IMR-90 (cell line): ENCODE measurements around the gene URM1. TPM values are rescaled to one million over a fixed set of nuclear protein-coding genes. Genes with fewer than 3 reads are reported as not detected.

Source experiments
- ATAC-seq: fragments of 200-7000 bp; cut with Tn5 transposase; 2 replicates; pipeline ENCODE4 v1.9.1; 2020; ENCODE audit warnings: low read depth, mild to moderate bottlenecking, moderate library complexity
- BruUV-seq: library from RNA; stranded (reverse); fragments of 400-500 nt; replicated peaks from 2 replicates; lab custom pipeline; 2021; lab: Mats Ljungman, UMichigan
- CTCF ChIA-PET: fragments of 300-600 bp; formaldehyde crosslinking; extraction: SDS; loops from one replicate; lab custom pipeline; 2021; ENCODE audit warnings: antibody characterized with exemption; lab: Yijun Ruan, JAX
- POLR2A ChIA-PET: fragments of 300-600 bp; sonication (Branson Sonifier 250); formaldehyde crosslinking; loops from one replicate; lab custom pipeline; 2022; ENCODE audit warnings: antibody characterized with exemption; ENCODE audit not compliant: unreplicated experiment; lab: Charles Lee
- DNase-seq: peaks from one replicate; pipeline ENCODE4 v3.0.0; 2013
- H2AFZ ChIP-seq: replicated peaks from 2 replicates; pipeline ENCODE3; 2013; ENCODE audit warnings: low read length, mild to moderate bottlenecking; ENCODE audit not compliant: poor library complexity
- H2AK5ac ChIP-seq: 2 replicates; pipeline ENCODE4 v1.6.1; 2013; ENCODE audit warnings: low read depth, low read length, inconsistent platforms
- H2AK9ac ChIP-seq: replicated peaks from 2 replicates; pipeline ENCODE3; 2013; ENCODE audit warnings: mild to moderate bottlenecking, low read depth, low read length, moderate library complexity; ENCODE audit not compliant: poor library complexity
- H2BK120ac ChIP-seq: 2 replicates; pipeline ENCODE4 v1.6.1; 2013; ENCODE audit warnings: low read depth, low read length, inconsistent platforms
- H2BK15ac ChIP-seq: 3 replicates; pipeline ENCODE4 v1.6.1; 2013; ENCODE audit warnings: low read depth, low read length, inconsistent platforms
- H2BK20ac ChIP-seq: 2 replicates; pipeline ENCODE4 v1.6.1; 2013; ENCODE audit warnings: low read depth, mild to moderate bottlenecking, inconsistent platforms, low read length, moderate library complexity
- H2BK5ac ChIP-seq: 2 replicates; pipeline ENCODE4 v1.6.1; 2013; ENCODE audit warnings: mild to moderate bottlenecking, low read depth, low read length, inconsistent platforms; ENCODE audit not compliant: poor library complexity, severe bottlenecking
- H3K14ac ChIP-seq: replicated peaks from 2 replicates; pipeline ENCODE4 v1.6.1; 2013; ENCODE audit warnings: low read depth, low read length, inconsistent platforms
- H3K18ac ChIP-seq: 2 replicates; pipeline ENCODE4 v1.6.1; 2013; ENCODE audit warnings: low read depth, low read length, control low read depth
- H3K23ac ChIP-seq: 2 replicates; pipeline ENCODE4 v1.6.1; 2013; ENCODE audit warnings: low read depth, low read length, inconsistent platforms
- H3K27ac ChIP-seq: 2 replicates; pipeline ENCODE4 v1.5.1; 2013; ENCODE audit warnings: mild to moderate bottlenecking, control low read depth, low read length; ENCODE audit not compliant: insufficient read depth
- H3K27me3 ChIP-seq: 2 replicates; pipeline ENCODE4 v1.6.1; 2013; ENCODE audit warnings: low read length; ENCODE audit not compliant: control insufficient read depth, insufficient read depth
- H3K36me3 ChIP-seq: 2 replicates; pipeline ENCODE4 v1.6.1; 2013; ENCODE audit warnings: low read length, mixed read lengths; ENCODE audit not compliant: control insufficient read depth, insufficient read depth
- H3K4ac ChIP-seq: 2 replicates; pipeline ENCODE4 v1.6.1; 2013; ENCODE audit warnings: low read depth, low read length, inconsistent platforms
- H3K4me1 ChIP-seq: 2 replicates; pipeline ENCODE4 v1.6.1; 2013; ENCODE audit warnings: low read length, mixed read lengths; ENCODE audit not compliant: control insufficient read depth, insufficient read depth
- H3K4me2 ChIP-seq: 2 replicates; pipeline ENCODE4 v1.6.1; 2013; ENCODE audit warnings: low read depth, mild to moderate bottlenecking, control low read depth, low read length, moderate library complexity
- H3K4me3 ChIP-seq: 2 replicates; pipeline ENCODE4 v1.5.1; 2013; ENCODE audit warnings: low read depth, mild to moderate bottlenecking, control low read depth, low read length, moderate library complexity; ENCODE audit not compliant: insufficient read depth
- H3K56ac ChIP-seq: 2 replicates; pipeline ENCODE4 v1.6.1; 2013; ENCODE audit warnings: low read length, inconsistent platforms; ENCODE audit not compliant: insufficient read depth; ENCODE audit errors: extremely low read depth
- H3K79me1 ChIP-seq, 2 experiments: 2 replicates each; pipeline ENCODE4 v1.6.1; 2013; ENCODE audit warnings: low read length in 2 of 2, inconsistent platforms in 1 of 2, low read depth in 1 of 2
- H3K9ac ChIP-seq: 2 replicates; pipeline ENCODE4 v1.6.1; 2013; ENCODE audit warnings: low read depth, low read length, control low read depth
- H3K9me1 ChIP-seq: 2 replicates; pipeline ENCODE4 v1.6.1; 2013; ENCODE audit warnings: low read length, inconsistent platforms; ENCODE audit not compliant: insufficient read depth
- H3K9me3 ChIP-seq: 2 replicates; pipeline ENCODE4 v1.6.1; 2013; ENCODE audit warnings: low read length; ENCODE audit not compliant: control insufficient read depth, insufficient read depth
- H4K20me1 ChIP-seq: 2 replicates; pipeline ENCODE4 v1.6.1; 2013; ENCODE audit warnings: low read length, inconsistent platforms; ENCODE audit not compliant: insufficient read depth
- H4K5ac ChIP-seq: 2 replicates; pipeline ENCODE4 v1.6.1; 2013; ENCODE audit warnings: mild to moderate bottlenecking, low read depth, low read length, control low read depth
- H4K8ac ChIP-seq, 2 experiments: 2 replicates each; pipeline ENCODE4 v1.6.1; 2013; ENCODE audit warnings: low read depth in 2 of 2, low read length in 2 of 2, control low read depth in 1 of 2, inconsistent platforms in 1 of 2
- H4K91ac ChIP-seq: 2 replicates; pipeline ENCODE4 v1.6.1; 2013; ENCODE audit warnings: low read depth, low read length, inconsistent platforms; ENCODE audit not compliant: insufficient read depth
- BHLHE40 ChIP-seq: fragments of 150-350 bp; IDR thresholded peaks from 2 replicates; pipeline ENCODE4 v1.6.1; 2016; ENCODE audit warnings: mild to moderate bottlenecking, low read depth, low read length
- CTCF ChIP-seq: conservative IDR thresholded peaks from 2 replicates; pipeline ENCODE4 v1.5.1; 2012; ENCODE audit warnings: mild to moderate bottlenecking, low read depth, low read length, improper control_type of control experiment
- FOS ChIP-seq: fragments of 150-350 bp; IDR thresholded peaks from 2 replicates; pipeline ENCODE4 v1.6.1; 2016; ENCODE audit warnings: low read depth, low read length
- MAZ ChIP-seq: IDR thresholded peaks from 2 replicates; pipeline ENCODE4 v1.6.1; 2012; ENCODE audit warnings: low read depth, mild to moderate bottlenecking, low read length, improper control_type of control experiment, moderate library complexity, borderline replicate concordance
- NFE2L2 ChIP-seq: fragments of 150-350 bp; IDR thresholded peaks from 2 replicates; pipeline ENCODE4 v1.6.1; 2016; ENCODE audit warnings: low read depth, mild to moderate bottlenecking, low read length
- WGBS, 2 experiments: methylation state at CpG; one replicate each; pipeline versions ENCODE4 v1.1.5 to v1.1.7; 2013; ENCODE audit warnings: missing lambda C conversion rate in 2 of 2; ENCODE audit not compliant: insufficient read length in 1 of 2; ENCODE audit errors: extremely low coverage in 2 of 2; 5-methylcytosine and 5-hydroxymethylcytosine counted together
- dilution Hi-C: fragments of 300-500 bp; cut with HindIII; formaldehyde crosslinking; loops from one replicate; pipeline ENCODE4 v1.14.3; 2018; ENCODE audit warnings: low sequenced_read_pairs; ENCODE audit not compliant: unreplicated experiment
- in situ Hi-C: fragments of 300-500 bp; cut with MboI; formaldehyde crosslinking; loops from 3 replicates; pipeline ENCODE4 v1.14.3; 2019; ENCODE audit warnings: low sequenced_read_pairs, inconsistent platforms, mixed read lengths
- intact Hi-C: fragments of 100-400 bp; cut with micrococcal nuclease; formaldehyde crosslinking; loops from 2 replicates; pipeline ENCODE4 v1.10.0; 2022
- polyA plus RNA-seq, 3 experiments: library from polyadenylated mRNA; depleted of rRNA; stranded (reverse); fragments of >200 nt; gene quantifications; 2 replicates each; pipeline ENCODE4 v1.2.3, GENCODE V29; 2012; ENCODE audit warnings: low replicate concordance in 1 of 3
- total RNA-seq: library from RNA; depleted of rRNA; stranded (reverse); fragments of >200 nt; gene quantifications from 2 replicates; pipeline ENCODE4 v1.2.3, GENCODE V29; 2012
- TF ChIP-seq, protein P1 (sequence below): fragments of 150-350 bp; IDR thresholded peaks from 2 replicates; pipeline ENCODE4 v1.6.1; 2016; ENCODE audit warnings: low read depth, mild to moderate bottlenecking, low read length, moderate library complexity, borderline replicate concordance

URM1 gene
- total and polyA plus RNA-seq, 2 of the 4 experiments (the other 2 are of a cell fraction) = 33.2 to 66.9 TPM

DNA sequence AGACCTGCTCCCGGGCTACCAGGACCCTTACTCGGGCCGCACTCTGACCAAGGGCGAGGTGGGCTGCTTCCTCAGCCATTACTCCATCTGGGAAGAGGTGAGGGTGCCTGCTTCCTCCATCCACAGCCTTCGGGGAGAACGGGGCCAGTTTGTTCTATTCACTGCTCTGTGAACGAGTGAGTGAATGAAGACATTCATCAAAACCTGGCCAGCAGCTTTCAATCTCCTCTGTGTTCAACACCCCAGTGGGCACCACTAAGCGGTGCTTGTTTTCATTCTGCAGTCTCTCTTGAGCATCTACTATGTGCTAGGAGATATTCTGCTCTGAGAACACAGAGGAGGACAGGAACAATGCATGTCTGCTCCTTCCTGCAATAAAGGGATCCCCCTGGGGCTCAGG, 60.0 kb downstream of the URM1 start:
- Histone ChIP-seq H3K79me1 (no peaks in the 10 kb centered on the region), H3K14ac (no peak overlapping the region), H3K27ac (no peak overlapping the region), H3K27me3 (no peaks in the 10 kb centered on the region), H4K20me1 (no peaks in the 10 kb centered on the region), H4K91ac (no peak overlapping the region), H2BK5ac (no peak overlapping the region), H4K8ac (no peak overlapping the region), H3K18ac (no peak overlapping the region), H3K9me1 (no peaks in the 10 kb centered on the region), H3K4me3 (no peak overlapping the region), H3K56ac (no peak overlapping the region), H3K4ac (no peak overlapping the region), H2AK9ac (no peak overlapping the region), H3K23ac (no peak overlapping the region), H2BK120ac (no peak overlapping the region), H3K36me3 (peaks cover 20% of the 10 kb centered on the region), H2BK15ac (no peak overlapping the region), H2AK5ac (no peak overlapping the region), H3K9ac (no peak overlapping the region), H3K9me3 (no peaks in the 10 kb centered on the region), H2AFZ (no peak overlapping the region), H3K4me1 (no peaks in the 10 kb centered on the region), H3K4me2 (no peak overlapping the region), H2BK20ac (no peak overlapping the region), H4K5ac (no peak overlapping the region)
- dilution Hi-C loops (no loop called here), in situ Hi-C loops (no loop called here), intact Hi-C loops (no loop called here)
- DNase-seq (no peak), ATAC-seq (no peak)
- ChIA-PET CTCF (no interaction called here), POLR2A (no interaction called here)
- no TSS peak for BruUV-seq
- WGBS, 2 experiments = no CpG with 5 or more reads among the region's 8 CpGs
- no peak for TF ChIP-seq NFE2L2
- TF ChIP-seq CTCF = no peak
- no peak for TF ChIP-seq BHLHE40
- no peak for TF ChIP-seq FOS
- TF ChIP-seq, protein P1, sequence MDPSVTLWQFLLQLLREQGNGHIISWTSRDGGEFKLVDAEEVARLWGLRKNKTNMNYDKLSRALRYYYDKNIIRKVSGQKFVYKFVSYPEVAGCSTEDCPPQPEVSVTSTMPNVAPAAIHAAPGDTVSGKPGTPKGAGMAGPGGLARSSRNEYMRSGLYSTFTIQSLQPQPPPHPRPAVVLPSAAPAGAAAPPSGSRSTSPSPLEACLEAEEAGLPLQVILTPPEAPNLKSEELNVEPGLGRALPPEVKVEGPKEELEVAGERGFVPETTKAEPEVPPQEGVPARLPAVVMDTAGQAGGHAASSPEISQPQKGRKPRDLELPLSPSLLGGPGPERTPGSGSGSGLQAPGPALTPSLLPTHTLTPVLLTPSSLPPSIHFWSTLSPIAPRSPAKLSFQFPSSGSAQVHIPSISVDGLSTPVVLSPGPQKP = no peak
- TF ChIP-seq MAZ = no peak
